ENCODE measurements around the gene CDH24. TPM values are rescaled to one million over a fixed set of nuclear protein-coding genes. Genes with fewer than 3 reads are reported as not detected.

Gene CDH24
- total and polyA plus RNA-seq, 9 of the 15 experiments (the other 6 are each of a cell fraction or from before 2014, with no cell fraction given) = 0.04 to 16.2 (median 4.9) TPM

DNA sequence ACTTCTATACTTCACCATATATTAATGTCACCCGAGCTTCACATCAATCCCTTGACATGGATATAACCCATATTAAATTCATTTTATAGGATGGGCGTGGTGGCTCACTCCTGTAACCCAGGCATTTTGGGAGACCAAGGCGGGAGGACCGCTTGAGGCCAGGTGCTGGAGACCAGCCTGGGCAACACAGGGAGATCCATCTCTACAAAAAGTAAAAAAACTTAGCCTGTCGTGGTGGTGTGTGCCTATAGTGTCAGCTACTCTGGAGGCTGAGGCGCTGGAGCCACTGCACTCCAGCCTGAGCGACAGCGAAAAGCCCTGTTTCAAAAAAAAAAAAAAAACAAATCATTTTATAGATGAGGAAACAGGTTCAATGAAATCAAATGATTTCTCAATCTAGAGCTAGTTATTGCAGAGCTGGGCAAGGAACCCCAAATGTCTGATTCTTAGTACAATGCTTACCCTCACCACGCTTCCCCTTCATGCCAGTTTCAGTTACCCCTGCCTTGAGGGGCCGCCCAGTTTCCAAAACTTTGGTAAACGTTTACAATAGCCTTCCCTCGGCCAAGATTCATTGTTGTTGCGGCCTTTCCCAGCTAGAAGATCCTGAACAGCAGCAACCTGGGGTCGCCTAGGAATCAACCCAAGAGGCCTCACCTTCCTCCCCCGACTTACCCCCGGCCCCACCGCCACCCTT lies 23.4 kb downstream of the CDH24 start:
- H3K4me3 ChIP-seq = peak overlapping the region; percentile 78
- H3K36me3 ChIP-seq (ENCODE audit: control insufficient read depth, insufficient read depth, low read length) = peaks cover 42% of the 10 kb centered on the region
- in situ Hi-C loops (cut with MboI) = no loop called here
- CTCF ChIA-PET (ENCODE audit: low intra/inter-chr PET ratio) = no interaction called here
- ATAC-seq (peak; percentile 7), DNase-seq (ENCODE audit: extremely low read depth in 1 of 4, low spot score in 3 of 4) (no peak), FAIRE-seq (no peak)
- peaks cover 9 to 14% of the 10 kb centered on the region in 2 experiments; a peak in 4 of 5 replicates for H3K4me1 ChIP-seq (replicated peaks in 1 of 2; ENCODE audit: control insufficient read depth in 2 of 2, insufficient read depth in 2 of 2, low read length in 2 of 2)
- H3K9me1 ChIP-seq (ENCODE audit: control insufficient read depth, insufficient read depth, low read length) = no peaks in the 10 kb centered on the region
- H3K4me2 ChIP-seq (ENCODE audit: insufficient read depth, low read length) = peak overlapping the region; percentile 97
- H2AFZ ChIP-seq (ENCODE audit: low read depth, low read length) = peak overlapping the region; percentile 99; the same call in 1 of the 2 replicates
- 7% methylated on average over 17 of the region's 17 CpGs for WGBS (ENCODE audit: insufficient coverage, low coverage, missing lambda C conversion rate)
- peak overlapping the region; percentile 98 to 100 for H3K9ac ChIP-seq (ENCODE audit: insufficient read depth in 1 of 2, low read depth in 2 of 2, low read length in 2 of 2)
- H3K27me3 ChIP-seq (ENCODE audit: control insufficient read depth in 2 of 2, insufficient read depth in 2 of 2, low read length in 2 of 2) = no peaks in the 10 kb centered on the region
- no peaks in the 10 kb centered on the region for H4K20me1 ChIP-seq (replicated peaks; ENCODE audit: control insufficient read depth, insufficient read depth, low read length)
- no peaks in the 10 kb centered on the region for H3K9me3 ChIP-seq (replicated peaks; ENCODE audit: control insufficient read depth, insufficient read depth, low read depth, low read length)
- H3K79me2 ChIP-seq (ENCODE audit: control insufficient read depth, insufficient read depth, low read length) = peaks cover 46% of the 10 kb centered on the region
- intact Hi-C loops (cut with micrococcal nuclease) = no loop called here
- POLR2A ChIA-PET = interaction anchor here (0.7 to 3.2 kb wide), 8 partner anchors 8 to 28 kb away, joined by 3 to 11 read pairs (median 4); partner anchors contain the start of gene CDH24
- TSS peak; percentile 74 for BruUV-seq (replicated peaks)
- peak overlapping the region; percentile 94 for H3K27ac ChIP-seq (ENCODE audit: extremely low read depth, low read depth, low read length)
- TF ChIP-seq, protein P1, sequence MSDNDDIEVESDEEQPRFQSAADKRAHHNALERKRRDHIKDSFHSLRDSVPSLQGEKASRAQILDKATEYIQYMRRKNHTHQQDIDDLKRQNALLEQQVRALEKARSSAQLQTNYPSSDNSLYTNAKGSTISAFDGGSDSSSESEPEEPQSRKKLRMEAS (CRISPR knock-in tag; IDR thresholded peaks at IDR 0.05) = 0 out of 2 replicates have a peak, but pooled peaks have one; percentile 13
- TF ChIP-seq CHD1 (IDR thresholded peaks at IDR 0.05; ENCODE audit: low read length) = peak; percentile 28
- TF ChIP-seq, protein P2, sequence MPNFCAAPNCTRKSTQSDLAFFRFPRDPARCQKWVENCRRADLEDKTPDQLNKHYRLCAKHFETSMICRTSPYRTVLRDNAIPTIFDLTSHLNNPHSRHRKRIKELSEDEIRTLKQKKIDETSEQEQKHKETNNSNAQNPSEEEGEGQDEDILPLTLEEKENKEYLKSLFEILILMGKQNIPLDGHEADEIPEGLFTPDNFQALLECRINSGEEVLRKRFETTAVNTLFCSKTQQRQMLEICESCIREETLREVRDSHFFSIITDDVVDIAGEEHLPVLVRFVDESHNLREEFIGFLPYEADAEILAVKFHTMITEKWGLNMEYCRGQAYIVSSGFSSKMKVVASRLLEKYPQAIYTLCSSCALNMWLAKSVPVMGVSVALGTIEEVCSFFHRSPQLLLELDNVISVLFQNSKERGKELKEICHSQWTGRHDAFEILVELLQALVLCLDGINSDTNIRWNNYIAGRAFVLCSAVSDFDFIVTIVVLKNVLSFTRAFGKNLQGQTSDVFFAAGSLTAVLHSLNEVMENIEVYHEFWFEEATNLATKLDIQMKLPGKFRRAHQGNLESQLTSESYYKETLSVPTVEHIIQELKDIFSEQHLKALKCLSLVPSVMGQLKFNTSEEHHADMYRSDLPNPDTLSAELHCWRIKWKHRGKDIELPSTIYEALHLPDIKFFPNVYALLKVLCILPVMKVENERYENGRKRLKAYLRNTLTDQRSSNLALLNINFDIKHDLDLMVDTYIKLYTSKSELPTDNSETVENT (CRISPR knock-in tag; IDR thresholded peaks at IDR 0.05) = no peak
- TF ChIP-seq, protein P3, sequence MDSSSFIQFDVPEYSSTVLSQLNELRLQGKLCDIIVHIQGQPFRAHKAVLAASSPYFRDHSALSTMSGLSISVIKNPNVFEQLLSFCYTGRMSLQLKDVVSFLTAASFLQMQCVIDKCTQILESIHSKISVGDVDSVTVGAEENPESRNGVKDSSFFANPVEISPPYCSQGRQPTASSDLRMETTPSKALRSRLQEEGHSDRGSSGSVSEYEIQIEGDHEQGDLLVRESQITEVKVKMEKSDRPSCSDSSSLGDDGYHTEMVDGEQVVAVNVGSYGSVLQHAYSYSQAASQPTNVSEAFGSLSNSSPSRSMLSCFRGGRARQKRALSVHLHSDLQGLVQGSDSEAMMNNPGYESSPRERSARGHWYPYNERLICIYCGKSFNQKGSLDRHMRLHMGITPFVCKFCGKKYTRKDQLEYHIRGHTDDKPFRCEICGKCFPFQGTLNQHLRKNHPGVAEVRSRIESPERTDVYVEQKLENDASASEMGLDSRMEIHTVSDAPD (CRISPR knock-in tag; IDR thresholded peaks at IDR 0.05) = no peak
- no peak for TF ChIP-seq SOX6 (IDR thresholded peaks at IDR 0.05)
- TF ChIP-seq ZNF23 (CRISPR knock-in tag; IDR thresholded peaks at IDR 0.05) = no peak
- no peak for TF ChIP-seq TAL1 (IDR thresholded peaks at IDR 0.05)
- 0 out of 2 replicates have a peak, but pooled peaks have one; percentile 35 for TF ChIP-seq SMARCA4 (IDR thresholded peaks at IDR 0.05)
- TF ChIP-seq ZNF584 (CRISPR knock-in tag; IDR thresholded peaks at IDR 0.05; ENCODE audit: low read depth) = no peak
- TF ChIP-seq FOXK2 (conservative IDR thresholded peaks at IDR 0.05 in 1 of 2, IDR thresholded peaks at IDR 0.05 in 1 of 2; ENCODE audit: low read depth in 2 of 2) = no peak
- TF ChIP-seq TRIM24 (IDR thresholded peaks at IDR 0.05) = no peak
- TF ChIP-seq HDAC3 (IDR thresholded peaks at IDR 0.05; ENCODE audit: borderline replicate concordance, partially characterized antibody) = no peak
- TF ChIP-seq NONO (IDR thresholded peaks at IDR 0.05; ENCODE audit: low read depth in 2 of 2, low read length in 1 of 2) = no peak
